Neuronal stem cell (in vitro differentiated cells): ENCODE results near the gene KAZALD1.

Experiments
- DNase-seq: peaks from one replicate; pipeline ENCODE4 v3.0.0-alpha.2; 2013; ENCODE audit warnings: low spot score
- H2AFZ ChIP-seq: one replicate; pipeline ENCODE4 v1.6.1; 2013; ENCODE audit warnings: mild to moderate bottlenecking, low read length, inconsistent platforms
- H2AK5ac ChIP-seq: 2 replicates; pipeline ENCODE4 v1.6.1; 2013; ENCODE audit warnings: low read depth, mild to moderate bottlenecking, inconsistent platforms, low read length, moderate library complexity, mixed read lengths
- H2BK120ac ChIP-seq: 2 replicates; pipeline ENCODE4 v1.6.1; 2013; ENCODE audit warnings: low read depth, mild to moderate bottlenecking, inconsistent platforms, low read length, moderate library complexity, mixed read lengths
- H2BK12ac ChIP-seq: one replicate; pipeline ENCODE4 v1.6.1; 2013; ENCODE audit warnings: low read length, inconsistent platforms
- H2BK15ac ChIP-seq: 2 replicates; pipeline ENCODE4 v1.6.1; 2013; ENCODE audit warnings: mild to moderate bottlenecking, low read length, inconsistent platforms, mixed read lengths
- H2BK5ac ChIP-seq: one replicate; pipeline ENCODE4 v1.6.1; 2013; ENCODE audit warnings: inconsistent platforms, mild to moderate bottlenecking, low read length, moderate library complexity
- H3K14ac ChIP-seq: one replicate; pipeline ENCODE4 v1.6.1; 2013; ENCODE audit warnings: low read length, inconsistent platforms
- H3K18ac ChIP-seq: 2 replicates; pipeline ENCODE4 v1.6.1; 2013; ENCODE audit warnings: low read length, inconsistent platforms
- H3K23ac ChIP-seq: 2 replicates; pipeline ENCODE4 v1.6.1; 2013; ENCODE audit warnings: low read depth, mild to moderate bottlenecking, mixed read lengths, low read length, inconsistent platforms; ENCODE audit not compliant: poor library complexity
- H3K27ac ChIP-seq: replicated peaks from 3 replicates; pipeline ENCODE4 v1.5.1; 2013; ENCODE audit warnings: low read length, inconsistent platforms
- H3K27me3 ChIP-seq, 3 experiments: 2 replicates each; pipeline ENCODE4 v1.6.1; 2013; ENCODE audit warnings: low read length in 3 of 3, mild to moderate bottlenecking in 2 of 3, inconsistent platforms in 1 of 3, low read depth in 1 of 3, mixed read lengths in 1 of 3, moderate library complexity in 1 of 3; ENCODE audit not compliant: control insufficient read depth in 3 of 3, insufficient read depth in 3 of 3
- H3K36me3 ChIP-seq, 2 donors: replicated peaks in 1 of 2; 2 replicates each; pipeline ENCODE4 v1.6.1; 2013; ENCODE audit warnings: low read length in 2 of 2; ENCODE audit not compliant: control insufficient read depth in 2 of 2, insufficient read depth in 2 of 2
- H3K4ac ChIP-seq: 2 replicates; pipeline ENCODE4 v1.6.1; 2013; ENCODE audit warnings: inconsistent platforms, mild to moderate bottlenecking, low read length, moderate library complexity
- H3K4me1 ChIP-seq, 2 donors: 1 replicate in 1 of 2; 2 replicates in 1 of 2; pipeline ENCODE4 v1.6.1; 2013; ENCODE audit warnings: low read length in 2 of 2, low read depth in 1 of 2; ENCODE audit not compliant: control insufficient read depth in 2 of 2, insufficient read depth in 1 of 2
- H3K4me2 ChIP-seq: one replicate; pipeline ENCODE4 v1.6.1; 2013; ENCODE audit warnings: mild to moderate bottlenecking, low read length, inconsistent platforms; ENCODE audit not compliant: insufficient read depth, poor library complexity, severe bottlenecking
- H3K4me3 ChIP-seq, 2 donors: 2 replicates each; pipeline ENCODE4 v1.5.1; 2013; ENCODE audit warnings: low read length in 2 of 2, mild to moderate bottlenecking in 2 of 2, inconsistent platforms in 1 of 2, moderate library complexity in 1 of 2
- H3K79me1 ChIP-seq: one replicate; pipeline ENCODE4 v1.6.1; 2013; ENCODE audit warnings: low read depth, mild to moderate bottlenecking, inconsistent platforms, low read length, moderate library complexity
- H3K9ac ChIP-seq: one replicate; pipeline ENCODE4 v1.6.1; 2013; ENCODE audit warnings: mild to moderate bottlenecking, low read depth, low read length, inconsistent platforms; ENCODE audit not compliant: poor library complexity
- H3K9me3 ChIP-seq, 2 donors: replicated peaks in 1 of 2; 2 replicates each; pipeline versions ENCODE3 to v1.6.1; 2013; ENCODE audit warnings: low read length in 2 of 2, mild to moderate bottlenecking in 2 of 2, inconsistent platforms in 1 of 2, low read depth in 1 of 2, mixed read lengths in 1 of 2, moderate library complexity in 1 of 2; ENCODE audit not compliant: control insufficient read depth in 2 of 2, insufficient read depth in 1 of 2
- H4K8ac ChIP-seq: one replicate; pipeline ENCODE4 v1.6.1; 2013; ENCODE audit warnings: low read depth, mild to moderate bottlenecking, inconsistent platforms, low read length, moderate library complexity
- H4K91ac ChIP-seq: one replicate; pipeline ENCODE4 v1.6.1; 2013; ENCODE audit warnings: low read length, low read depth, mild to moderate bottlenecking, inconsistent platforms; ENCODE audit not compliant: poor library complexity
- WGBS, 2 donors: extraction: QIAGEN DNeasy Blood & Tissue Kit; methylation state at CpG; one replicate each; pipeline ENCODE4 v1.1.7; 2013; ENCODE audit warnings: missing lambda C conversion rate in 2 of 2, mixed read lengths in 1 of 2; ENCODE audit not compliant: insufficient read length in 2 of 2, insufficient replicate concordance in 1 of 2; ENCODE audit errors: extremely low coverage in 2 of 2; 5-methylcytosine and 5-hydroxymethylcytosine counted together

The KAZALD1 gene

DNA sequence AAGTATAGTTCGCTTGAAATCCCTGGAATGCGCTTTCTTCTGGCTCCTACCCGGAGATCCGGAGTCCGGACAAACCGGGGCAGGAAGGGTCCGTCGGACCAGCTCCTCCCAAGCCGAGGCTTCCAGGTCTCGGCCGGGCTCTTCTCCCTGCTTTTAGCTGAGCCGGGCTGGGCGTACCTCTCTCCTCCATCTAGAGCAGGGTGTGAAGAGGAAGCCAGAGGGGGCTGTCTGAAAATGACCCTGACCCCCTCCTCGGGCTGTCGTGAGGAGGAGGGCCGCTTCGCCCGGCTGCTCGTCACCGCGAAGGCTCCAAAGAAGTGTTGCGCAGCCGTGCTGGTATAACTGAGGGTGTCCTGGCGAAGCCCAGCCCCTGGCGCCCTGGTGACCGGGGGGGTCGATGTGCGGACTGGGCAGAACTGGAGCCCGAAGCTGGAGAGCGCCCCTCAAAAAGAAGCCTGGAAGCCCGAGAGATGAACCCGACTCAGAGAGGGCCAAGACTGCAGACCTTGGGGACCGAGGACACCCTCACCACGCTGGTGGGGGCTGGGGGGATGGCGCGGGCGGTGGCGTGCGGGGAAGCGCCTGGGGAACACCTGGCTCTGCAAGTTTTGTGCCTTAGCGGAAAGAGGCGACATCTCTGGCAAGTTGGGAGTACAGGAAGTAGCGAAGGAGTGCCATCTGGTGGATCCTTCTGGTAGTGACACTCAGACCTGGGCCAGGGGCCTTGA, 5.7 kb downstream of the KAZALD1 start:
- Histone ChIP-seq H2BK15ac (no peak overlapping the region), H3K27me3 (peaks cover 36 to 58% (median 49%) of the 10 kb centered on the region in 3 experiments), H3K27ac (no peak overlapping the region)

DNA sequence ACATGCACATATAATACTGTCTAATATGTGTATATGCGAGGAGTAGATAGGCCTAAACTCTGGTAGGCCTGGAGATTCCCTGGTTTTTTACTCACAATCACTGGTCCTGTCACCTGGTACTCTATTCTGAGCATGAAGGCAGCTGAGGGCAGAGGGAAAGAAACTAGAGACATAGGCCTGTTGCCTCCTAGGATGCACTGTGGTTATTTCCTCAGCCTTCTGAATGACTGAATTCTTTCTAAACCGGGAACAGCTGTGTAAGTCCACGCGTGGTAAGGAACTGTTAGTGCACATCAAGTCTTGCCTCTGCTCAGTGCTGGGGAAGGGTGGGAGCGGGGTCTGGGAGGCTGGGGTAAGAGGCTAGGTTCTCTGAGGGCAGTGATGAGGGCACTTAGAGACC, 7.7 kb downstream of the KAZALD1 start:
- no peak overlapping the region for H3K4ac ChIP-seq
- H3K27me3 ChIP-seq: peaks cover 24 to 65% (median 59%) of the 10 kb centered on the region in 3 experiments
- no CpG with 5 or more reads among the region's 5 CpGs for WGBS, 2 donors

More for the DNA sequence above, 5.7 kb downstream of the KAZALD1 start:
- Histone ChIP-seq H2AFZ (peak overlapping the region; percentile 99), H3K4me3 (peak overlapping the region; percentile 54 to 73), H3K4me2 (peak overlapping the region; percentile 93), H4K91ac (no peak overlapping the region), H2BK12ac (no peak overlapping the region), H2BK120ac (no peak overlapping the region), H3K9me3 (no peaks in the 10 kb centered on the region), H2BK5ac (no peak overlapping the region), H3K4me1 (peaks cover 18 to 28% of the 10 kb centered on the region in 2 donors), H4K8ac (no peak overlapping the region), H2AK5ac (no peak overlapping the region), H3K14ac (peak overlapping the region; percentile 66), H3K23ac (peak overlapping the region; percentile 78), H3K79me1 (no peaks in the 10 kb centered on the region), H3K9ac (peak overlapping the region; percentile 73), H3K18ac (peak overlapping the region; percentile 75), H3K36me3 (no peaks in the 10 kb centered on the region), H3K4ac (no peak overlapping the region)
- DNase-seq: peak; percentile 83
- WGBS, 2 donors: no CpG with 5 or more reads among the region's 43 CpGs

DNA sequence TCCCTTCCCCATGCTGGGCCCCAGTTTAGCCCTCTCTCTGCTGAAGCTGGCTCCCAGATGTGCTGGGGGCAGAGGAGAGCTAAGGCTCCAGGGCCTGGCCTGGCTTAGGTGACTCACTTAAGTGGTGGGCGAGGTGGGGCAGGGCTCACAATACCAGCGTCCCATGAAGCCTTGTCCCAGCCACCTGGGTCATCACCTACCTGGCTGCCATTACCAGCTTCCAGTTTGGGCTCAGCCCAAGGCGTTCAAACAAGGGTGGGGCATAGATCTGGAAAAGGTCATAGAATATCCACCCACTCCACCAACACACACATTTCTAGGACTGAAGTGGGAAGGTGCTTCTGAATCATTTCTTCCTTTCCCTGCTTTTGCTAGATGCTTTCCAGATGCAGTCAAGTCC, 8.3 kb downstream of the KAZALD1 start:
- H3K36me3 ChIP-seq: no peaks in the 10 kb centered on the region
- no peak overlapping the region for H2BK5ac ChIP-seq
- no peak overlapping the region for H3K4me3 ChIP-seq
- peaks cover 0 to 3% of the 10 kb centered on the region in 2 donors for H3K9me3 ChIP-seq
- H2AFZ ChIP-seq: no peak overlapping the region
- no peak overlapping the region for H2BK15ac ChIP-seq
- no peak overlapping the region for H3K9ac ChIP-seq
- no peak overlapping the region for H4K91ac ChIP-seq
- peaks cover 10 to 14% of the 10 kb centered on the region in 2 donors for H3K4me1 ChIP-seq
- no peak overlapping the region for H2BK12ac ChIP-seq
- no peak overlapping the region for H3K27ac ChIP-seq
- DNase-seq: no peak
- no peak overlapping the region for H3K18ac ChIP-seq
- peaks cover 20 to 67% (median 55%) of the 10 kb centered on the region in 3 experiments for H3K27me3 ChIP-seq
- no peak overlapping the region for H3K4ac ChIP-seq
- no peak overlapping the region for H3K23ac ChIP-seq
- no peaks in the 10 kb centered on the region for H3K79me1 ChIP-seq
- H3K14ac ChIP-seq: no peak overlapping the region
- no peak overlapping the region for H4K8ac ChIP-seq
- no peak overlapping the region for H2BK120ac ChIP-seq
- no peak overlapping the region for H3K4me2 ChIP-seq
- no peak overlapping the region for H2AK5ac ChIP-seq
- WGBS, 2 donors: no CpG with 5 or more reads among the region's 3 CpGs

More for the DNA sequence above, 7.7 kb downstream of the KAZALD1 start:
- Histone ChIP-seq H3K4me3 (no peak overlapping the region), H2BK5ac (no peak overlapping the region), H4K91ac (no peak overlapping the region), H3K4me2 (no peak overlapping the region), H2AK5ac (no peak overlapping the region), H3K9ac (no peak overlapping the region), H3K79me1 (no peaks in the 10 kb centered on the region), H3K4me1 (peaks cover 10 to 16% of the 10 kb centered on the region in 2 donors), H2AFZ (no peak overlapping the region), H4K8ac (no peak overlapping the region), H2BK12ac (no peak overlapping the region), H3K14ac (no peak overlapping the region), H3K36me3 (no peaks in the 10 kb centered on the region), H3K27ac (no peak overlapping the region), H2BK15ac (no peak overlapping the region), H3K9me3 (peaks cover 0 to 3% of the 10 kb centered on the region in 2 donors), H3K18ac (no peak overlapping the region), H2BK120ac (no peak overlapping the region), H3K23ac (no peak overlapping the region)
- no peak for DNase-seq

DNA sequence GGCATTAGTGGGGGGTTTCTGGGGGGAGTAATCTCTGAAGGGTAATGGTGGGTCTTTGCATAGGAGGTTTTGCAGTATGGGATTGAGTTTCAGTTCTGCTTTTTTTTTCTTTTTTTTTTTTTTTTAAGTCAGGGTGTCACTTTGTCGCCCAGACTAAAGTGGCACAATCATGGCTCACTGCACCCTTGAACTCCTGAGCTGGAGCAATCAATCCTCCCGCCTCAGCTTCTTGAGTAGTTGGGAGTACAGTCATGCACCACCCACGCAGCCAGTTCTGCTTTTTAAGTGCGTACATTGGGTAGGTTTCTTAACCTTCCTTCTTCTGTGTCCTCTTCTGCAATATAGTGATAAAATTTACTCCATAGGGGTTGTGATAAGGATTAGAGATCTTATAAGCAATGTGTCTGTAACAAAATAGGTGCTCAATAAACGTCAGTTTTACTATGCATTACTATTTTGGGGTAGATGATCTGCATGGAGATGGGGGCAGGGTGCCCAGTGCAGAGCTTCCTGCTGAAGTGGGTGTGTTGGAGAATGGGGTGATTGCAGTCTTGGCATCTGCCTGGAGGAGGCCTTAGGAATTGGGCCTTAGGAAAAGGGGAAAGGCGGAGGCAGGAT, 9.6 kb downstream of the KAZALD1 start:
- no peak overlapping the region for H3K4me2 ChIP-seq
- H2AK5ac ChIP-seq: no peak overlapping the region
- H2BK120ac ChIP-seq: no peak overlapping the region
- no peak overlapping the region for H3K18ac ChIP-seq
- no peak overlapping the region for H4K8ac ChIP-seq
- no peak for DNase-seq
- WGBS, 2 donors: no CpG with 5 or more reads among the region's 6 CpGs
- H2BK15ac ChIP-seq: no peak overlapping the region
- no peak overlapping the region for H3K9ac ChIP-seq
- no peak overlapping the region for H4K91ac ChIP-seq
- no peak overlapping the region for H2AFZ ChIP-seq
- H2BK5ac ChIP-seq: no peak overlapping the region
- H2BK12ac ChIP-seq: no peak overlapping the region
- H3K4me3 ChIP-seq: no peak overlapping the region
- no peak overlapping the region for H3K27ac ChIP-seq
- peaks cover 7 to 10% of the 10 kb centered on the region in 2 donors for H3K4me1 ChIP-seq
- H3K4ac ChIP-seq: no peak overlapping the region
- no peaks in the 10 kb centered on the region for H3K79me1 ChIP-seq
- H3K36me3 ChIP-seq: no peaks in the 10 kb centered on the region
- peaks cover 10 to 67% (median 55%) of the 10 kb centered on the region in 3 experiments for H3K27me3 ChIP-seq
- H3K14ac ChIP-seq: no peak overlapping the region
- no peak overlapping the region for H3K23ac ChIP-seq
- H3K9me3 ChIP-seq: peaks cover 0 to 3% of the 10 kb centered on the region in 2 donors
